Umbilical cord (tissue), 2 donors: ENCODE measurements around the gene CPB1. TPM values are rescaled to one million over a fixed set of nuclear protein-coding genes. Genes with fewer than 3 reads are reported as not detected.

Experiments used
- DNase-seq: peaks from one replicate; pipeline ENCODE4 v3.0.0-alpha.2; 2015; ENCODE audit warnings: low spot score
- total RNA-seq: library from RNA; depleted of rRNA; stranded (reverse); fragments of >200 nt; gene quantifications from one replicate; pipeline ENCODE4 v1.2.3, GENCODE V29; 2014; ENCODE audit warnings: low replicate concordance; ENCODE audit not compliant: insufficient read depth

The CPB1 gene
- total RNA-seq, 1 donor from 2014 or later: 4.6 TPM

DNA sequence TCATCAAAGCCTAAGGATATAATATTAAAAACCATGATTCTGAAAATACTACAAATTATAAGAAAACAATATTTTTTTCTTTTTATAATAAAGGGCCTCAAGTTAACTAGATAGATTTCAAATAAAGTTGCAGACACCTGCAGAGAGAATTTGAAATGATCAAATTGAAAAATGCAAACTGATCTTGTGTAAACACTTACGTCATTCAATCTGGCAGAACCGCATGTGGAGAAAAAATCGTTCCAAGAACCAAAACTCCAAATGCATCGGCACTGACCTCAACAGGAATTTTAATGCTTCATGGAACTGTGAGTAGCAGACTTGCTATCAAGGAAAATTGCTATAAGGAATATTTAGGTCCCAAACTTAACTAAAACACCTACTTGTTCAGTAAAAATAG lies 54.7 kb downstream of the CPB1 start:
- no peak for DNase-seq

DNA sequence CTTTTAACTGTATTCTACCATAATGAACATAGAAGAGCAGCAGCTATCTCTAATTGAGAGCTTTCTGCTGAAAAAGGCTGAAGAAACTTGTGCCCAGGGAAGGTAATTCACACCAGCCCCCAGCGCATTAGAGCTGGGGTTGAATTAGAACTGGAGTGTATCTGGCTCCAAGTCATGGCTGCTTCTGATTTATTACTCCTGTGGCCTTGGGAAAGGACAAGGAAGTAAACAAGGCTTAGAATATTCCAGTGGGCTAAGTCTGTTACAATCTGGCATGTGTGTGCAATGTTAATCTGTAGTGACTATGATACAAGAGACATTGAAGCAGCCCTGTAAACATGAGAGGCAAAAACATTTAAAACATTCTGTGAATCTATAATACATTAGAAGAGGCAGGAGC lies 55.6 kb downstream of the CPB1 start:
- DNase-seq: no peak

DNA sequence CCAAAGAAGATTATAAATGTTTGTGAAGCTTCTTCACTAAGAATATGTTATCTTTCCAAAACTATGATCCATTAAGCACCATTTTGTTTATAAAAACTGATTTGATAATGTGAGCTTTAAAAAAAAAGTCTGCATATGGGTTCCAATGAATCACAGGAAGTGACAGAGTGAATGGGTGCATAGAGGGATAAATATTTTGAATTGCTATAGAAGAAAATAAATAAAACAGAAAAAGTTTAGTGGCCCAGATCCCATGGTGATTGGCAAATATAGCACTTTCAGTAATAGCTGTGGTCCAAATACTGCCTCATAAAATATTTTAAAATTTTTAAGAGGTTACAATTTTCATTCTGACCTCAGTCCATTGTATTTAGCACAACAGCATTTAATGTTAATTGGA lies 56.6 kb downstream of the CPB1 start:
- no peak for DNase-seq

DNA sequence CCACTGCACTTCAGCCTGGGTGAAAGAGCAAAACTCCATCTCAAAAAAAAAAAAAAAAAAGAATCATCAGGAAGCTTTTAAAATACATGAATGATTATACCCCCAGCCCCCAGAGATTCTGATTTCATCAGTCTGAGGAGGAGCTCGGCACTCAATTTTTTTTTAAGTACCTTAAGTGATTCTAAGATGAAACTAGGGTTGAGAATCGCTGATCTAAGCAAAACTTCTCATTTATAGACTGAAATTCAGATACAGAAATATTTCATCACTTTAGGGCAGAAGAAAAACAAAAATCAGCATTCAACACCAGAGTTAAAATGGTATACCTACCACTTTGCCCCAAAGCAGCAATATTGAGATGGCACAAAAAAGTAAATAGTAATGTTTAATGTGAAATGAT lies 62.2 kb downstream of the CPB1 start:
- no peak for DNase-seq

DNA sequence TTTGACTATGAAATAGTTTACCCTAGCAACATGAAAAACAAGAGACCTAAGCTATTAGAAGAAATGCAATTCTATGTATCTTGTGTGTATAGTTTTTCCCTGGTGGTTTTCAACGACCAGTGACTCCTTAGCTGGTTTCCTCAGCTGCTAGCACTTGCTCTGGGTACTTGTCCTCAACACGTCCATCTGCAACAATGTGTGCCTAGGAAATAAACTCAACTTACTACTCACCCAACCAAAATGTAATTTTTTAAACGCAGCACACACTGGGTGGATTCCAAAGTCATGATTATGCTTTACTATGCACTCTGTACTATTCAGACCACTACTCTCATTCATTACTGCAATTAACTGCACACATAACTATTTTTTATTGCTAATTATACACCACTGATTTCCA lies 68.5 kb downstream of the CPB1 start:
- DNase-seq: no peak

DNA sequence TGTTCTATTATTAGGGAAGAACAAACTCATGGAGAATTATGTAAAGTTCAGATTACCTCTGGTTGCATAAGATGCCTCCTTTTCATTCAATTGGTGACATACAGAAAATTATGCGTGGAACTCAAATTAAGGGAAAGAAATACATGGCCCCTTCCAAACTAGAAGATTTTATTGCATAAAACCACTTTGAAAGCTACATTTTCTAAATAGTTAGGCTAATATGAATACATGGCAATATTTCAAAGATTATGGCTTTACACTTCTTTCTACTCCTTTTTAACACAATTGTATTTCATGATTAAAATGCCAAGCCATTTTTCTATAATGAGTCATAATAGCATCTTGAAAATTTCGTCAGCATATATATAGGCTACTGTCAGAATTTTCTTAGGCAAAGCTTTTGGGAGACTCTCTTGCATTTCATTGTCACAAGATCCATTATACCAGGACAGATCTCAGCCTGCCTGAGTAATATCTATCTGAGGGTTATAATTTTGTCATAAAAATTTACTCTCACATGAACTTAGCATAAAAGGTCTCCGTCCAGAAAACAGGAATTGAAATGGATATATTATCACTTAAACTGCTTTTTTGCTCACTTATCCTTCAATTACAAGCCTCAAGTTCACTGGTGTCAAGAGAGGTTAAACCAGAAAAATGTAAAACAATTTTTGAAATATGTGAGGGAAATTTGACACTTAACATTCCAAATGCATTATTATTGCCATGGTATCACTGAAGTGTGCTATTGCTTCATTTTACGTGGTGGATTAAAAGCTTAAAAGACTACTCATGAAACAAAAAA lies 74.6 kb downstream of the CPB1 start:
- peak; percentile 1 for DNase-seq

DNA sequence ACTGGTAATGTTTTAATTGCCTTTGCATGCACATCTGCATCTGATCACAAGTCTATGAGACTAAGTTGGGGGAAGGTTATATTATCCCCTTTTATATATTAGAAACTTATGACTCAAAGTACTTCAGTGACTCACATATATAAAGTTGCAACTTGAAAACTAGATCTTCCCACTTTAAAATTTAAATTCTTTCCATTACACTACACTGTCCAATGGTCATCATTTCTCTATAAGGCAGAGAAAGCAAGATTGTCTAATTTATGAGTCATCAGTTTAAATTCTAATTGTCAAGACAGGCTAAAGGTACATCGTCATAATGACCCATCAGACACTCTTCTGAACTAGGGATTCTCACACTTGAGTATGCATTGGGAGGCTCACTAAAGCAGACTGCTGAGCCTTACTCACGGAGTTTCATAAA lies 75.4 kb downstream of the CPB1 start:
- DNase-seq: no peak

DNA sequence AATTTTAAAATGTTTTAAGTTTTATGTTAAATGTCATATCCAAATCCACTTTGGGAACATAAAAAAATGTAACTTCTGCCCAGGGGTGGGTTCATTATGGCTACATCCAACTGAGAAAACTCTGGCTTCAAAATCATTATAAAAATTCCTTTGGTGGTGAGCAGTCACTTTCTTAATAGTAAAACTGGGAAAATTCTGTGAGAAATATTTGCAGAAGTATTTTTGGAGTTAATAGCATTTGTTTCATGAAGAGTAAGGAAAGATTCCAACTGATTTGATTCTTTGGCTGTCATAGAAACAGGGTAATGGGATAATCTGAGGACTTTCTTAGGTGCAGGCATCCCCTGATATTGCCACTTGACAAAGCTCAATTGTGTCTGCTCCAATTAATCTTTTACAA lies 76.3 kb downstream of the CPB1 start:
- DNase-seq: no peak

DNA sequence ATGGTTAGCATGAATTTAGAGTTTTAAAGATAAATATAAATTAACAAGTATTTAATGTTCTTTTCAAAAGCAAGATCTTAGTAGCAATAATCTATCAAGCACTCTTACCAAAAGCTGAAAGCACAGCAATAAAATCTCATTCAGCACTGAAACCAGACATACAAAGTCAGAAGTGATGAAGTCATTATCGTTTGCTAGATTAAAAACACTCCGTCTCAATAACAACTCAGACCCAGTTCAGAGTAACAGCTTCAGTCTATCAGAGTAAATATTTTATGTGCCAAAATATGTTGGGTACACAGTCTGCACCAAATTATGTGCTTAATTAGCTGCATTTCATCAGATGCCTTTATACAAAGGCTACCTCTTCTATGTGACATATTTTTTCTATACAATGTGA lies 79.1 kb downstream of the CPB1 start:
- no peak for DNase-seq

Other genes with a start within 250 kb of the CPB1 start
- 22.1 TPM for gene AGTR1, start 129.9 kb upstream of the CPB1 start, total RNA-seq
- gene CPA3, start 37.5 kb downstream of the CPB1 start, total RNA-seq: 12.3 TPM
- gene GYG1, start 163.7 kb downstream of the CPB1 start, total RNA-seq: 40.2 TPM